ENCODE data around the gene MACROD2.
A peak's percentile ranks its signal among the peaks of the same experiment; 100 is the strongest.

Gene MACROD2

GRCh38 chr20:15235471-15236198 is 1240.3 kb downstream of the MACROD2 start:
- DNase-seq (ENCODE audit: low spot score in 2 of 2), result no peak
- no peaks in the 10 kb centered on the region for H3K27me3 ChIP-seq (ENCODE audit: low read depth)
- H3K4me3 ChIP-seq, result no peak overlapping the region
- no peaks in the 10 kb centered on the region for H3K36me3 ChIP-seq (replicated peaks)
- H3K9me3 ChIP-seq, result no peaks in the 10 kb centered on the region
- H3K4me1 ChIP-seq, result no peaks in the 10 kb centered on the region
- in situ Hi-C loops (cut with MboI; ENCODE audit: low sequenced_read_pairs), result no loop called here

- H3K9me3 ChIP-seq, result no peaks in the 10 kb centered on the region
- no peaks in the 10 kb centered on the region for H3K27me3 ChIP-seq (ENCODE audit: low read depth)
- no peaks in the 10 kb centered on the region for H3K36me3 ChIP-seq (replicated peaks)
- in situ Hi-C loops (cut with MboI; ENCODE audit: low sequenced_read_pairs), result no loop called here
- DNase-seq (ENCODE audit: low spot score in 2 of 2), result peak in 1 of 2 experiments; percentile 37
- no peak overlapping the region for H3K4me3 ChIP-seq
- H3K4me1 ChIP-seq, result no peaks in the 10 kb centered on the region
Measured at GRCh38 chr20:15236812-15237211, 1241.5 kb downstream of the MACROD2 start.

GRCh38 chr20:15239542-15240206 is 1244.4 kb downstream of the MACROD2 start:
- Histone ChIP-seq H3K4me3 (no peak overlapping the region), H3K9me3 (no peaks in the 10 kb centered on the region), H3K27me3 (ENCODE audit: low read depth) (no peaks in the 10 kb centered on the region), H3K36me3 (replicated peaks) (no peaks in the 10 kb centered on the region), H3K4me1 (no peaks in the 10 kb centered on the region)
- no peak for DNase-seq (ENCODE audit: low spot score in 2 of 2)
- in situ Hi-C loops (cut with MboI; ENCODE audit: low sequenced_read_pairs), result no loop called here

- Histone ChIP-seq H3K4me3 (no peak overlapping the region), H3K9me3 (no peaks in the 10 kb centered on the region), H3K4me1 (no peaks in the 10 kb centered on the region), H3K27me3 (ENCODE audit: low read depth) (no peaks in the 10 kb centered on the region), H3K36me3 (replicated peaks) (no peaks in the 10 kb centered on the region)
- in situ Hi-C loops (cut with MboI; ENCODE audit: low sequenced_read_pairs), result no loop called here
- no peak for DNase-seq (ENCODE audit: low spot score in 2 of 2)
Measured at GRCh38 chr20:15240801-15241200, 1245.5 kb downstream of the MACROD2 start.

GRCh38 chr20:15241681-15242080 is 1246.4 kb downstream of the MACROD2 start:
- Histone ChIP-seq H3K9me3 (no peaks in the 10 kb centered on the region), H3K36me3 (replicated peaks) (no peaks in the 10 kb centered on the region), H3K27me3 (ENCODE audit: low read depth) (no peaks in the 10 kb centered on the region), H3K4me3 (no peak overlapping the region), H3K4me1 (no peaks in the 10 kb centered on the region)
- no peak for DNase-seq (ENCODE audit: low spot score in 2 of 2)
- in situ Hi-C loops (cut with MboI; ENCODE audit: low sequenced_read_pairs), result no loop called here

- DNase-seq (ENCODE audit: low spot score in 2 of 2), result no peak
- in situ Hi-C loops (cut with MboI; ENCODE audit: low sequenced_read_pairs), result no loop called here
- Histone ChIP-seq H3K4me1 (no peaks in the 10 kb centered on the region), H3K36me3 (replicated peaks) (no peaks in the 10 kb centered on the region), H3K4me3 (no peak overlapping the region), H3K9me3 (no peaks in the 10 kb centered on the region), H3K27me3 (ENCODE audit: low read depth) (no peaks in the 10 kb centered on the region)
Measured at GRCh38 chr20:15242773-15243172, 1247.5 kb downstream of the MACROD2 start.

- no peaks in the 10 kb centered on the region for H3K36me3 ChIP-seq (replicated peaks)
- no peak overlapping the region for H3K4me3 ChIP-seq
- in situ Hi-C loops (cut with MboI; ENCODE audit: low sequenced_read_pairs), result no loop called here
- H3K4me1 ChIP-seq, result no peaks in the 10 kb centered on the region
- no peaks in the 10 kb centered on the region for H3K9me3 ChIP-seq
- H3K27me3 ChIP-seq (ENCODE audit: low read depth), result no peaks in the 10 kb centered on the region
- DNase-seq (ENCODE audit: low spot score in 2 of 2), result no peak
Measured at GRCh38 chr20:15245896-15246295, 1250.6 kb downstream of the MACROD2 start.

- DNase-seq (ENCODE audit: low spot score in 2 of 2), result no peak
- Histone ChIP-seq H3K36me3 (replicated peaks) (no peaks in the 10 kb centered on the region), H3K4me3 (no peak overlapping the region), H3K27me3 (ENCODE audit: low read depth) (no peaks in the 10 kb centered on the region), H3K4me1 (no peaks in the 10 kb centered on the region), H3K9me3 (no peaks in the 10 kb centered on the region)
- in situ Hi-C loops (cut with MboI; ENCODE audit: low sequenced_read_pairs), result no loop called here
Measured at GRCh38 chr20:15248618-15249395, 1253.5 kb downstream of the MACROD2 start.

GRCh38 chr20:15251171-15251570 is 1255.9 kb downstream of the MACROD2 start:
- no peaks in the 10 kb centered on the region for H3K27me3 ChIP-seq (ENCODE audit: low read depth)
- no peak for DNase-seq (ENCODE audit: low spot score in 2 of 2)
- no peaks in the 10 kb centered on the region for H3K36me3 ChIP-seq (replicated peaks)
- H3K9me3 ChIP-seq, result no peaks in the 10 kb centered on the region
- no peaks in the 10 kb centered on the region for H3K4me1 ChIP-seq
- in situ Hi-C loops (cut with MboI; ENCODE audit: low sequenced_read_pairs), result no loop called here
- H3K4me3 ChIP-seq, result no peak overlapping the region

GRCh38 chr20:15252304-15252703 is 1257.0 kb downstream of the MACROD2 start:
- H3K9me3 ChIP-seq, result no peaks in the 10 kb centered on the region
- H3K36me3 ChIP-seq (replicated peaks), result no peaks in the 10 kb centered on the region
- no peak overlapping the region for H3K4me3 ChIP-seq
- no peaks in the 10 kb centered on the region for H3K4me1 ChIP-seq
- in situ Hi-C loops (cut with MboI; ENCODE audit: low sequenced_read_pairs), result no loop called here
- H3K27me3 ChIP-seq (ENCODE audit: low read depth), result no peaks in the 10 kb centered on the region
- no peak for DNase-seq (ENCODE audit: low spot score in 2 of 2)

- H3K27me3 ChIP-seq (ENCODE audit: low read depth), result no peaks in the 10 kb centered on the region
- in situ Hi-C loops (cut with MboI; ENCODE audit: low sequenced_read_pairs), result no loop called here
- no peak overlapping the region for H3K4me3 ChIP-seq
- no peaks in the 10 kb centered on the region for H3K36me3 ChIP-seq (replicated peaks)
- no peaks in the 10 kb centered on the region for H3K4me1 ChIP-seq
- H3K9me3 ChIP-seq, result no peaks in the 10 kb centered on the region
- DNase-seq (ENCODE audit: low spot score in 2 of 2), result no peak
Measured at GRCh38 chr20:15253431-15253830, 1258.1 kb downstream of the MACROD2 start.

GRCh38 chr20:15256676-15257568 is 1261.6 kb downstream of the MACROD2 start:
- in situ Hi-C loops (cut with MboI; ENCODE audit: low sequenced_read_pairs), result no loop called here
- H3K9me3 ChIP-seq, result no peaks in the 10 kb centered on the region
- no peaks in the 10 kb centered on the region for H3K27me3 ChIP-seq (ENCODE audit: low read depth)
- no peaks in the 10 kb centered on the region for H3K36me3 ChIP-seq (replicated peaks)
- no peaks in the 10 kb centered on the region for H3K4me1 ChIP-seq
- H3K4me3 ChIP-seq, result no peak overlapping the region
- no peak for DNase-seq (ENCODE audit: low spot score in 2 of 2)

GRCh38 chr20:15257569-15257870 is 1262.2 kb downstream of the MACROD2 start:
- no peak for DNase-seq (ENCODE audit: low spot score in 2 of 2)
- H3K36me3 ChIP-seq (replicated peaks), result no peaks in the 10 kb centered on the region
- no peaks in the 10 kb centered on the region for H3K4me1 ChIP-seq
- in situ Hi-C loops (cut with MboI; ENCODE audit: low sequenced_read_pairs), result no loop called here
- H3K9me3 ChIP-seq, result no peaks in the 10 kb centered on the region
- H3K27me3 ChIP-seq (ENCODE audit: low read depth), result no peaks in the 10 kb centered on the region
- no peak overlapping the region for H3K4me3 ChIP-seq

Data from HAP-1 (cell line).